IPS-NIHi7 (cell line): Measurements from ENCODE around the gene TMSB10.
A peak's percentile ranks its signal among the peaks of the same experiment; 100 is the strongest.

Experiments used
- DNase-seq: peaks from one replicate; pipeline ENCODE4 v3.0.0; 2012; ENCODE audit warnings: mixed read lengths; ENCODE audit errors: extremely low spot score

TMSB10 gene

DNA sequence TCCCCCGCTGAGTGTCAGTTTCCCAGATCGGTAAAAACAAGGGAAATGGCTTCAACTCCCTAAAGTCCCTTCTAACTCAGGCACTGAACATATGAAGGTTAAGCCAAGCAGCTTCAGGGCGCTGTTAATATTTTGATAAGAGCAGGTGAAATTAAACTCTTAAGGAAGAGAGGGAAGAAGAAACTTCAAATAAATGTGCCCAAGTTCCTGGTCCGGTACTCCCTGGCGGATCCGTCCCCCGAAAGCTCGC is 25.1 kb upstream of the TMSB10 start:
- DNase-seq = no peak

DNA sequence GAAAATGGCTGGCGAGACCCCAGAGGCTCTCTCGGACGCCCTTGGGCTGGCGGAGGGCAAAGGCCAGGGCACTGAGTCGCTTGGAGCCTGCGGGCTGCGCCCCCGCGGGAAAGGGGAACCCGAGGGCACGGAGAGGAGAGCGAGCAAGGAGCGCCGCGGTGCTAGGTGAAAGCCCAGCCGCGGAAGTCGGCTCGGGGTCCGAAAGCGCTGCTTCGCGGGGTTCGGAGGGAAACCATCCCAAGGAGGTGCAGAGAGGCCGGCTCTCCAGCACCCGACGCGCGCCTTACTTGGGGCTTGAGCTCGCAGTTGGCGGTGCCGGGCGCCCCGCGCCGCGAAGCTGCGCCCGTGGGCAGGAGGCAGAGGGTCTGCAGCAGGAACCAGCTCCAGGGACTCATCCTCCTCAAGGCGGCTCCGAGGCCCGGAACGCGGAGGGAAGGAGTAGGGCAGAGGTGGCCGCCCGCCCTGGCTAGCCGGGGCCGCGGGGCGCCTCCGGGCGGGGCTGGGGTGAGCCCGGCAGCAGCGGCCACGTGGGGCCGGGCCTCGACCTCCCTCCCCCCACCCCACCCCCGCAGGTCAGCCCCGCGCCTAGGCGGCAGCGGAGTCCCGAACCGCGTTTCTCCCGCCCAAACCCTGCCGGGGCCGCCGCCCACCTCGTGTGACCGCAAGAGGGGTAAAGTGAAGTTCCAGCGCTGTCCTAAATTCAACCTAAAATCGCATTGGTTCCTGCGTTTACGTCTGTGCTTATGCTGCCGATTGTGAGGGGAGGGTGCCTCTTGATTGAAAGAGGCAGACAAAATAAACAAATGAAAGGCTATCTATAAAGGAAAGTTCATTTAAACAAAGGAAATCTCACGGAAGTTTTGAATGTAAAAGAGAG is 24.6 kb upstream of the TMSB10 start, which contains the start of gene TRABD2A:
Gene TRABD2A (minus strand): TSS at position 440 of the 877 bp plus-strand sequence. CDS start 45 bp downstream, at position 395.
- peak; percentile 63 for DNase-seq

DNA sequence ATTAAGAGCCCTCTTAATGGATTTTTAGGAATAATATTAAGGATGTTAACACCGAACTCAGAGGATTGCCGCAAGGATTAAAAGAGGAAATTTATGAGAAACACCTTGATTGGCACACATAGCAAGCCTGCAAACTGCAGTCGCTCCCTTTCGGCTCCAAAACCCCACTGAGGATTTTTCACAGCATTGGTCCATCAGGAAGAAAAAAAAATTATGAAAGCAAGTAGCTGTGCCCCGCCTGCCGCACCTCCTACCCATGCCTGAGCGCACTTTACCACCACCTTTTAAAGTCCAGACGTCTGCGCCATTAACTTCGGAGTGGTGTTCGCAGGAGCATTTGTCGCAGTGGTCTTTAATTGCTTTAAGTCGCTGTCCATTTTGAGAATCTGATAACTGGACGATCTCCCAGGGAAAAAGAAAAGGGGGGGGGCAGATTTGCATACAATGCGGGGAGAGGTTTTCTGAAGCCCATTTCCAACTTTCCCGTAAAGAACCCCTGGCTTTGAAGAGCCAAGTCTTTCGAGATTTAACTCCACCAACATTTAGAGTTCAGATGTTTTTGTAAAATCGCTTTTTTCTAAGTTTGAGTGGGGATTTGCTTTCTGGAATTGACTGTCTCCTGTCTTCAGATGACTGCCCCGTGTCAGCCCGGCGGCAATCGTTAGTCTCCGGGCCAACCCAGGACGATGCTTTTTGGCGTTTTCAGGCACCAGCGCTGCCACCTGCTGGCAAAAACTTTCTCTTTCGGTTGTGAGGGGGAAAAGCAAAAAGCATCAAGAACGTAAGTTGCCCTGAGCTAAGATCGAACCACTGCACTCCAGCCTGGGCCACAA is 23.7 kb upstream of the TMSB10 start:
- peak; percentile 79 for DNase-seq

DNA sequence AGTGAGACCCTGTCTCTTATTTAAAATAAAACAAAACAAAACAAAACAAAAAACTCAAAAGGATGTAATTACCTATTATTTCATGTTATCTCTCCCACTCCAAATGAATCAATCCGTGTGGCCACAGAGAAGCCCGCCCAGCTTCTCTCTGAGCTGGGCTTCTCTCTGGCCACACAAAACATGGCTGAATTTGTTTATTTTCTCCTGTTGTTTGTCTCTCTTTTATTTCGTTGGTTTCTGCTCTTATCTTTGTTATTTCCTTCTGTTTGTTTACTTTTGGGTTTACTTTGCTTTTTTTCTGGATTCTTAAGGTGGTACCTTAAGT is 23.1 kb upstream of the TMSB10 start:
- no peak for DNase-seq

DNA sequence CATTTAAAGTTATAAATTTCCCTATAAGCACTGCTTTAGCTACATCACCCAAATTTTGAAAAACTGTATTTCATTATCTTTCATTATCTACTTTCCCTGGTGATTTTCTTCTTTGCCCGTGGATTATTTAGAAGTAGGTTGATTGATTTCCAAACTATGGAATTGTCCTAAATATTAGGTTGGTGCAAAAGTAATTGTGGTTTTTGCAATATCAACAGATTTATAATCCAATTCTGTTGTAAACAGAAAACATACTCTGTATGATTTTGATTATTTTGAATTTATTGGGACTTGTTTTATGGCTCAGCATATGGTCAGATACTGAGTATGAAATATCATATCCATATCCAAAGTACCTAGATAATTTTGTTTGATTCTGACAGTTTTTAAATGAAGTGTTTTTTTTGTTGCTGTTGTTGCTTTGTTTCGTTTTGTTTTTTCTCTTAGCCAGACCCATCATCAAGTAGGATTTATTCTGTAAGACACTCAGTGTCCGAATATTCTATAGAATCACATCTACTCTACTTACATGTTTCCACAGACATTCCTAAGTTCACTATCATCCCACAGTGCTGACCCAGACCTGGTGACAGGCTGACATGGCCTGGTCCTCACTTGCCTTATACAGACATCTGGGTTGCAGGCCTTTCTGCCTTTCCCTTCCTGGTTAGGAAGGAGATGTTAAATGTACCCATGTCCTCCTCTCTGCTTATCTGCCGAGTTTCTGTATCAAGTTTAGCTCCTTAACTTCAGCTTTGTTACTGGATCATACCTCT is 22.5 kb upstream of the TMSB10 start:
- no peak for DNase-seq

DNA sequence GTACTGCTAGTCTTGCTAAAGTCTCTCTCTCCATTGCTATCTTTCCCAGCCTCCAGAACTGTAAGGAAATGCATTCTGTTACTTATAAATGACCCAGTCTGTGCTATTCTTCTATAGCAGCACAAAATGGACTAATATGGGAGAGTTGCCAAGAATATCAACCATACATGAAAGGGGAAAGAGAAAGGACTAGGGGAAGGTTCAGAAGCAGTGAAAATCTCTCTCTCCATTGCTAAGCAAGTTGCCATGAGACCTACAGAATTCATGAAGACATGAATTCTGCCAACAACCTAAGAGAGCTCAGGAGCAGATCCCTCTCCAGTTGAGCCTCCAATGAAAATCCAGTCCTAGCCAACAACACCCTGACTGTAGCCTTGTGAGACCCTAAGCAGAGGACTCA is 21.0 kb upstream of the TMSB10 start:
- DNase-seq = no peak

DNA sequence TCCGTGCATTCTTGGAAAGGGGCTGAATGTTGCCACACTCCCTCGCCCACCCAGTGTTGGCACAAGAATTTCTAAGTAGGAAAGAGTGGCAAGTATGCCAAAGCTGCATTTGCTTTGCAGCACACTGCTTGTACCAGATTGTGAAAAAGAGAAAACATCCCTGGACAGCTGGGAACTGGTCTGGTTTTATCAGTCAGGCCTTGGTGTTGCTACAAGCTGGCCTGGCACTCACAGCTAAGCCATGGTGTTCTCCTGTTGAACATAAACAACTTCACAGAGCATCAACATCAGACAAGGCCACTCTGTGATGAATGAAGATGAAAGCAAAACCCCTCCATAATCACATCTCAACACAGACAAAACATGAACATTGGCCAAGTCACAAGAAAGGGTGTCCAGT is 20.3 kb upstream of the TMSB10 start:
- DNase-seq = no peak

DNA sequence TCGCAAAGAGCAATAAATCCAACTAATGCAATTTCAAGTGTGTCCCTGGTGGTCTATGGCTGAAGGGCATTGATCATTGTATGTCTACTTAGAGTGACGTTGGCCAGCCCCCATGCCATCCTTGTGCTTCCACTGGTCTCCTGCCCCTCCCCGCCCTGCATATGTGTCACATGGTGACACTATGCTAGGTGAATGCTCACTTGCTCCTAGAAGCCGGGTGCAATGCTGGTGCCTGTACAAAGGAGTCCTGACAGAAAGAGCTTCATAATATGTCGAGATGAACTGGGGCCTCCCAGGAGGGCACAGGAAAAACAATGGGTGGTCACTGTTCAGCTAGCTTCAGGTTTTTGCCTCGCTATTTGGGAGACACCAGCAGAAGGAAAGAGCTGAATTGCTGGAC is 18.7 kb upstream of the TMSB10 start:
- no peak for DNase-seq

DNA sequence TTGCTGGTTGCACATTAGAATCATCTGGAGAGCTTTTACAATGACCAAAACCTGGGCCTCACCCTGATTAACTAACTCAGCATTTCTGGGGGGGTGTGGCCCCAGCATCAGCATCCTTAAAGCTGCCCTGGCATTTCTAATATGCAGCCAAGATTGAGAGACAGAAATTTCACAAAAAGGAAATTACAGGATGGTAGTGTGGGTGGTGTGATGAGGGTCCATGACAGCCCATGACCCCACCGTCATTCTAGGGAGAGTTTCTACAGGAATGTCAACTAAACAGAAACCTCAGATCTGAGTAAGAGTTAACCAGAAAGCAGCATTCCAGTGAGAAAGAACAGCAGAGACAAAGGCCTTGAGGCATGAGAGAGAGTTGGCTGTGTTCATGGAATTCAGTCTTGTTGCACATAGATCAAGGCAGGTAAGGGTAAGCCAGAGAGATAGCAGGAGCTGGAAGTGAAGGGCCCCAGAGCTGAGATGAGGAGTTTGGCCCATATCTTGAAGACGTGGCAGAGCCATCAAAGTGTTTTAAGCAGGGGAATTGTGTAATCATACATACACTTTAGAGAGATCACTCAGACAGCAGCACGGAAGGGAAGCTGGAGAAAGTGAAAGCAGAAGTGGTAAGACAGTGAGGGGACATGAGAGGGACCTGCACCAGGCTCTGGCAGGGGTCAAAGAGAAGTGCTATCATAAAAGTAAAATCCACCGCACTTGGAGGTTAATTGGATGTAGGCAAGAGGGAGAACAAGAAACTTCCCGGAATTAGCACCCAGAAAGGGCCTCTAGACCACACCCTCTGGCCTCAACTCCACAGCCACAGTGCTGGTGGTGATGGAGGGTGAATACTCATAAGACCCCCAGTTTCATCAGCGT is 16.8 kb upstream of the TMSB10 start:
- DNase-seq = no peak

DNA sequence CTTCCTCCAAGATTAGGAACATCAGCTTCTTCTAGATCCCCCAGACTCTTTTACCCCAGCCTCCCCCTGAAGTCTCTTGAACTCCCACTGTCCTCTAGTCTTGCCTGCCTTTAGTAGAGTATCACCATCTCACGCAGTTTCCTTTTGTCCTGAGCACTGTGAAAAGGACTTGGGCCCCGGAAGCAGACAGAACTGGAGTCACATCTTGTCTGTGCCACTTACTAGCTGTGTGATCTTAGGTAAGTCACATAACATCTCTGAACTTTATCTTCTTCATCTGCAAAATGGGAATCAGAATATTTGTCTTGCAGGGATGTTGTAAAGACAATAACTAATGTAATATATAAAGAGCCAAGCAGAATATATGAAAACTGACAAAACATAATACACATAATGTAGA is 16.1 kb upstream of the TMSB10 start:
- DNase-seq = no peak

DNA sequence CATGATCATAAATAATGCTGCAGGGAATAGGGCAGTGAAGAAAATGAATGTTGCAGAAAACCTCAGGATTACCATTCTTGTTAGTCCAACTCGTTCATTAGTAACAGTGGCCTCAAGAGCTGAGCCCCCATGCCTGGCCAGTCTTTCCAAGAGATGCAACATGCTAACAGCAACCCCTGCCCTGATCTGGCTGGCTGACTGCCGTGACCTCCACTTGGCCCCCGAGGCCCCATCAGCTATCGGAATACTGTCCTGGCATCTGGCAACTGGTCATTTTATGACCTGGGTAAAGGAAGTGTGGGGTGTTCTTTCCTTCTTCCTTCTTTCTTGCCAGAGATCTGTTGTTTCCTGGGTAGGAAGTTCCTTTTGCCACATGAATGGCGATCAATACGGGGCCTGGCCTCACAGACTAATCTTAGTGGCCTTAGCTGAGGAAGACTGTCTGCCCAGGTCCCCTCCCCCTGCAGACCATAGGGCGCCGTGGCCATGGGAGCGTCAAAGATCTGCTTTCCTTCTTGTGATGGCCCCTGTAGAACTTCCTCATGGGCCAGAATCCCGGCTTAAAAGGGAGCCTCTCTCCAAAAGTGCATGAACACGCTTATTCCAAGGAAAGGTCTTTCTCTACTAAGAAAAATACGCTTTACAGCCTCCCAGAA is 14.0 kb upstream of the TMSB10 start:
- no peak for DNase-seq

DNA sequence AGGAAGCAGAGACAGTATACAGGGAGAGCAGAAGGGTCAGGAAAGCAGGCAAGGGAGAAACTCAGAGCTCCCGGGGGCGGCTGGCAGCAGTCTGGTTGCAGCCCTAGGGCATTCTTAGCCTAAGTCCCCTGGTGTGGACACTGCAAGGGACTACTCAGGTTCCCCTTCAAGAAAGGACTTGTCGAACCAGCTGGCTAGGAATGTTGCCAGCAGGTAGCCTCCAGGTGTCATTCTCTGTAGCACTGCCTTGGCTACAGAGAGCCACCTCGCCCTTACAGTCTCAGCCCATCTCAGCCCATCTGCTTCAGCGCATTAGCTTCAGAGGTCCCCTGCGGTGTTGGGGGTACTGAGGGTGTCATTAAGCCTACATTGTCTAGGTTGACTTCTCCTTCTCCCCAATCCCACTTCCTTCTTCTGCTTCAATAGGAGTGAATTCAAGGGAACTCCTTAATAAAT is 11.3 kb upstream of the TMSB10 start:
- DNase-seq = peak; percentile 26

DNA sequence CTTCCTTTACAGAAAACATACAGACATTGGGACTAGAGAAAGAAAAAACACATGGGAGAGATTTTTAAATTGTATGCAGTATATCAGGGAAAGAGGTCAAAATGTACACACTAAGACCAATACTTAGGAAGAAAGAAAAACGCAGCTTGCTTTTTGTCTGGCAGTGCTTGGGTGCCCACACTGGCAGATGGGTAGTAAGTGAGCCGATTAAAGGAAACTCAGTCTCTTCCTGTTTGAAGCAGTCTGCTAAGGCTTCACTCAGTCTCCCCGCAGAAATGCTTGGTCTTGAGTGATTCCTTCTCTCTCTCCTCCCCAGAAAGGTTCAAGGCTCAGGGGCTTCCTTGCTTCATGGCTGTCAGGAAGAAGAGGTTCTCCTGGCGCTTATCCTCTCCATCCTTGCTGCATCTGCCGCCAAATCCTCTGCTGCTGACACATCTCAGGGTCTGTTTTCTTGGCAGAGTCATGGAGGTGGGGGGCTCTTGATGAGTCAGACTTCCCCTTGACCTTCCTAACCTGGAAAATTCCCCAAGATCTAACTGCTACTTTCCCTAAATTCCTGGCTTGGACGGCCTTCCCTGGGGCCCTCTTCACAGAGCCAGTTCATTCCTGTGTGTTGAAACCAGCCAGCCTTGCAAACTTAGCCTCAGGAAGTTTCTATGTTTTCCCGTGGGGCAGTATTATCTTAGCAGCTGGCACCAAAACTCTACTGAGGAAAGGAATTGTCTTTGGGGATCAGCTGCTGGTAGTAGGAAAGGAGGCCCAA is 10.5 kb upstream of the TMSB10 start:
- no peak for DNase-seq

DNA sequence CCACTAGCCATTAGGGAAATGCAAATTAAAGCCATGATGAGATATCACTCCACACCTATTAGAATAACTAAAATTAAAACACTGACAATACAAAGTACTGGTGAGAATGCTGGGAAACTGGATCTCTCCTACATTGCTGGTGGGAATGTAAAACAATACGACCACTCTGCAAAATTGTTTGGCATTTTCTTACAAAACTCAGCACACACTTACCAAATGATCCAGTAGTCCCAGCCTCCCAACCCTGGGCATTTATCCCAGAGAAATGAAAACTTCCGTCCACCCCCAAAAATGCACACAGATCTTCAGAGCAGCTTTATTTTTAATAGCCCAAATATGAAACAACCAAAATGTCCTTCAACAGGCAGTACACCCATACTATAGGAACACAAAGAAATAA is 8.9 kb upstream of the TMSB10 start:
- no peak for DNase-seq

DNA sequence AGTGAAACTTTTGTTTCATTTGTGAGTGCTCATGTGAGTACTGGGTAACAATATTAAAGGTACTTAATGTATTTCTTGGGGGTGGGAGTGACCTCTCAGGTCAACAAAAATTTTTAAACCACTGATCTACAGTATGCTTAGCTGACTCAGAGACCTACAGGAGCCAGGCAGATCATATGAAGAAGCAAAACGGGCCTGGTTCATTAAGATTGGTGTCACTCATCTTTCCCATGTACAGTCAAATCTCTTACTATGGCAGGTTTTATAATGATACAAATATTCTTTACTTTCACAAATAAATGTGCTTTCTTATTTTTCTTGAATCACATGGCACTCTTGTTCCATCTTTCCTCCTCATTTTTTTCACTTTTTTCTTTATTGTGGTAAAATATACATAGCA is 7.7 kb upstream of the TMSB10 start:
- no peak for DNase-seq

DNA sequence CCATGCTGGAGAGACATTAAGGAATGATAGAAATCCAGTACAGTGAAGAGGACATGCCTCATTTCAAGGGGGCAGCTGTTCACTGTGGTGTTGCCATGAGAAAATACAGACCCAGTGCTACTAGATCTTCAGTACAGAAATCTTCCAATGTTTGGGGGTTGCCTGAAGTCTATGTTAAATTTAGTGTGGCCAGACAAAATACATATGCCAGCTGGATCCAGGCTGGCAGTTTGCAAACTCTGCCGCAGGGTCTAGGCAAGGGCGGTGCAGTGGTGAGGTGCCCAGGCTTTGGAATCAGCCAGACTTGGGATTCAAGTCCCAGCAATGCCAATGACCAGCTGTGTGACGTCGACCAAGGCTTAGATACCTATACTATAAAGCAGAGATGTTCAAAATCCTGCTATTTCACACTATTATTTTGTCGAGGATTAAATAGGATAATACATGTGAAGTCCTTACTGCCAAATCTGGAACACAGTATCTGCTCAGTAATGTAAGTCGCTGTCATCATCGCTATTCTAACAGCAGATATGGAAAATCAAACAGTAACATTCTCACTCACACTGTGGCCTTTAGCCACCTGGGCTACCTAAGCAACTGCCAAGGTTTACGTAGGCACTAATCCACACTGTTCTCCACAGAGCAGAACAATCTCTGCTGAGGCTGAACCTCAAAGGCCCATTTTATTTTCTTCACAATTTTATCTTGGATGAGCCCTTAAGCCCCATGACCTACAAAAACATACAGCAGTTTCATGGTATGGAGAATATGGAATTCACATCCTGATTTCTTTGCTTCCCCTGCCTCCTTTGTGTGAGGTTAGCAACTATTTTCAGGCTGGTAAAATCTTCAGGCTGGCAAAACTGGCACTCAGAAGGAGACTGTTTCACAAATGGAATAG is 5.9 kb upstream of the TMSB10 start:
- DNase-seq = no peak

DNA sequence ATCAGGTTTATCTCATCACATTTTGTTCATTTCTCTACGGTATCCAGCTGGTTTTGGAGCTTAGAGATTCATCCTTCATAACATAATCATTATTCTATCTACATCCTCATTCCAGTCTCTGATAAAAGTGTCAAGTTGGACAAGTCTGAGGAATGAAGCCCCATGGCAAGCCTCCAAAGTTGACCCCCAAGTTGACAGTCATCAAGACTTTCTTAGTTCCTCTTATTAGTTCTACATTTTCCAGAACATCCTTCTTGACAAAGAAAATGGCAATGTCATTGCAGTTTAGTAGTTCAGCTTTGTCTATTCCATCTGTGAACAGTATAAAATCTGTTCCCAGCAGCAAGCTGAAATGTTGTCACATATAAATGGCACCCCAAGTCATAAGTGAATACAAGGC is 4.5 kb upstream of the TMSB10 start:
- no peak for DNase-seq

DNA sequence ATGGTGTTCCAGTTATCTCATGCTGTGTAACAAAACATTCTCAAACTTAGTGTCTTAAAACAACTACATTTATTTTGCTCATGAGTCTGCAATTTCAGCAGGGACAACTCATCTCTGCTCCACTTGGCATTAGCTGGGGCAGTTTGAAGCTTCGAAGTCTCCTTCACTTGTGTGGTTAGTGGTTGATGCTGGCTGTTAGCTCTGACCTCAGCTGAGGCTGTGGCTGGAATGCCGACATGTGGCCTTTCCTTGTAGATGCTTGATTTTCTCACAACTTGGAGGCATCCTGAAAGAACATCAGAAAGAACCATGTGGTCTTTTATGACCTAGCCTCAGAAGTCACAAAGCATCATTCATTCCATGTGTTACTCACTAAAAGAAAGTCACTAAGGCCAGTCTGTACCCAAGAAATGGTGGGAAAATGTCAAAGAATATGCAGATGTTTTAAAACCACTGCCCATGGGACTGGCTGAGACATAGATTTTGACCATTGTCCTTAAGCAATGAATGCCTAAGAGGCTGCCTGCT is 3.8 kb upstream of the TMSB10 start:
- no peak for DNase-seq

DNA sequence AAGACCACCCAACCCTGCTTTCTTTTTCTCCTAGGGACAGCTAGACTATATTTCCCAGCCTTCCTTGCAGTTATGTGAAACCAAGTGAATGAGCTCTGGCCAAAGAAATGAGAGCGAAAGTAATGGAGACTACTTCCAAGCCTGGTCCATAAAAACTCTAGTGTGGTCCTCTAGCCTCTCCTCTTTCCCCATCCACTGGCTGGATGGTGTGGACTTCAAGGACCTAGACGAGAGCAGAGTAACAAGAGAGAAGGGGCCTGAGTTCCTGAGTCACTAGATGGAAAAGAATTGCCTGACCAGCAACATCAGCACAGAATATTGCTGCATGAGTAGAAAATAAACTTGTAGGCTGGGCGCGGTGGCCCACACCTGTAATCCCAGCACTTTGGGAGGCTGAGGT is 2.9 kb upstream of the TMSB10 start:
- DNase-seq = no peak
